BE2C (cell line): Measurements from ENCODE around the gene ZNF292.

Experiments
- DNase-seq: peaks from one replicate; pipeline ENCODE4 v3.0.0-alpha.2; 2020
- H3K27me3 ChIP-seq: fragments of 250-450 bp; sonication (Bioruptor Pico); 2 replicates; pipeline ENCODE4 v1.5.1; 2020; ENCODE audit warnings: mild to moderate bottlenecking
- H3K36me3 ChIP-seq: fragments of 250-450 bp; sonication (Bioruptor Pico); 2 replicates; pipeline ENCODE4 v1.5.1; 2020; ENCODE audit warnings: mild to moderate bottlenecking
- H3K4me1 ChIP-seq: fragments of 250-450 bp; sonication (Bioruptor Pico); 2 replicates; pipeline ENCODE4 v1.5.1; 2020
- H3K4me3 ChIP-seq: 2 replicates; pipeline ENCODE4 v1.5.1; 2011; ENCODE audit warnings: low read depth, low read length
- H3K9me3 ChIP-seq: fragments of 250-450 bp; sonication (Bioruptor Pico); 2 replicates; pipeline ENCODE4 v1.5.1; 2020
- TF ChIP-seq, protein P1 (sequence below): IDR thresholded peaks from 2 replicates; pipeline ENCODE4 v1.5.1; 2012; ENCODE audit warnings: mild to moderate bottlenecking, low read depth, low read length

ZNF292 gene

DNA sequence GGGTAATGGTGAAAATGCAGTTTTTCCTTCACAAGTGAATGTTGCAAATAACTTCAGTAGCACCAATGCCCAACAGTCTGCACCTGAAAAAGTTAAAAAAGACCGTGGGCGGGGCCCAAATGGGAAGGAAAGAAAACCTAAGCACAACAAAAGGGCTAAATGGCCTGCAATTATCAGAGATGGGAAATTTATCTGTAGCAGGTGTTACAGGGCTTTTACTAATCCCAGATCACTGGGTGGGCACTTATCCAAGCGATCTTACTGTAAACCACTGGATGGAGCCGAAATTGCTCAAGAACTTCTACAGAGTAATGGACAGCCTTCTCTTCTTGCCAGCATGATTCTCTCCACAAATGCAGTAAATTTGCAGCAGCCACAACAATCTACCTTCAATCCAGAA, 102.2 kb downstream of the ZNF292 start:
- peaks cover 72% of the 10 kb centered on the region for H3K36me3 ChIP-seq
- no peaks in the 10 kb centered on the region for H3K4me1 ChIP-seq
- H3K9me3 ChIP-seq: no peaks in the 10 kb centered on the region
- no peak for DNase-seq
- no peak overlapping the region for H3K4me3 ChIP-seq
- TF ChIP-seq, protein P1, sequence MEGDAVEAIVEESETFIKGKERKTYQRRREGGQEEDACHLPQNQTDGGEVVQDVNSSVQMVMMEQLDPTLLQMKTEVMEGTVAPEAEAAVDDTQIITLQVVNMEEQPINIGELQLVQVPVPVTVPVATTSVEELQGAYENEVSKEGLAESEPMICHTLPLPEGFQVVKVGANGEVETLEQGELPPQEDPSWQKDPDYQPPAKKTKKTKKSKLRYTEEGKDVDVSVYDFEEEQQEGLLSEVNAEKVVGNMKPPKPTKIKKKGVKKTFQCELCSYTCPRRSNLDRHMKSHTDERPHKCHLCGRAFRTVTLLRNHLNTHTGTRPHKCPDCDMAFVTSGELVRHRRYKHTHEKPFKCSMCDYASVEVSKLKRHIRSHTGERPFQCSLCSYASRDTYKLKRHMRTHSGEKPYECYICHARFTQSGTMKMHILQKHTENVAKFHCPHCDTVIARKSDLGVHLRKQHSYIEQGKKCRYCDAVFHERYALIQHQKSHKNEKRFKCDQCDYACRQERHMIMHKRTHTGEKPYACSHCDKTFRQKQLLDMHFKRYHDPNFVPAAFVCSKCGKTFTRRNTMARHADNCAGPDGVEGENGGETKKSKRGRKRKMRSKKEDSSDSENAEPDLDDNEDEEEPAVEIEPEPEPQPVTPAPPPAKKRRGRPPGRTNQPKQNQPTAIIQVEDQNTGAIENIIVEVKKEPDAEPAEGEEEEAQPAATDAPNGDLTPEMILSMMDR: no peak
- no peaks in the 10 kb centered on the region for H3K27me3 ChIP-seq

DNA sequence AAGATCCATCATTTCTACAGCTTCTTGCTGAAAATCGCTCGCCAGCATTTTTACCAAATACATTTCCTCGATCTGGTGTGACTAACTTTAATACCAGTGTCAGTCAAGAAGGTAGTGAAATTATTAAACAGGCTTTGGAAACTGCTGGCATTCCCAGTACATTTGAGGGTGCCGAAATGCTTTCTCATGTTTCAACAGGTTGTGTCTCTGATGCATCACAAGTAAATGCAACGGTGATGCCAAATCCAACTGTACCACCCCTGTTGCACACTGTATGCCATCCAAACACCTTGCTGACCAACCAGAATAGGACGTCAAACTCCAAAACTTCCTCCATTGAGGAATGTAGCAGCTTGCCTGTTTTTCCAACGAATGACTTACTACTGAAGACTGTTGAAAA, 102.6 kb downstream of the ZNF292 start:
- Histone ChIP-seq H3K4me1 (no peaks in the 10 kb centered on the region), H3K36me3 (peaks cover 72% of the 10 kb centered on the region), H3K9me3 (no peaks in the 10 kb centered on the region), H3K4me3 (no peak overlapping the region), H3K27me3 (no peaks in the 10 kb centered on the region)
- TF ChIP-seq, protein P1: no peak
- DNase-seq: no peak

DNA sequence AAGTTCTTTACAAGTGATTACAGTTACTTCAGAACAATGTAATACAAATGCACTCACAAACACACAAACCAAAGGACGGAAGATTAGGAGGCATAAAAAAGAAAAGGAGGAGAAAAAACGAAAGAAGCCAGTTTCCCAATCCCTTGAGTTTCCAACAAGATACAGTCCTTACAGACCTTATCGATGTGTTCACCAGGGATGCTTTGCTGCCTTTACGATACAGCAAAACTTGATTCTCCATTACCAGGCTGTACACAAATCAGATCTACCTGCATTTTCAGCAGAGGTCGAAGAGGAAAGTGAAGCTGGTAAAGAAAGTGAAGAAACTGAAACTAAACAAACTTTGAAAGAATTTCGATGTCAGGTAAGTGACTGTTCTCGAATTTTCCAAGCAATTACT, 104.4 kb downstream of the ZNF292 start:
- H3K4me3 ChIP-seq: no peak overlapping the region
- H3K9me3 ChIP-seq: no peaks in the 10 kb centered on the region
- no peak for DNase-seq
- no peaks in the 10 kb centered on the region for H3K4me1 ChIP-seq
- H3K36me3 ChIP-seq: peaks cover 62% of the 10 kb centered on the region
- TF ChIP-seq, protein P1: no peak
- no peaks in the 10 kb centered on the region for H3K27me3 ChIP-seq

DNA sequence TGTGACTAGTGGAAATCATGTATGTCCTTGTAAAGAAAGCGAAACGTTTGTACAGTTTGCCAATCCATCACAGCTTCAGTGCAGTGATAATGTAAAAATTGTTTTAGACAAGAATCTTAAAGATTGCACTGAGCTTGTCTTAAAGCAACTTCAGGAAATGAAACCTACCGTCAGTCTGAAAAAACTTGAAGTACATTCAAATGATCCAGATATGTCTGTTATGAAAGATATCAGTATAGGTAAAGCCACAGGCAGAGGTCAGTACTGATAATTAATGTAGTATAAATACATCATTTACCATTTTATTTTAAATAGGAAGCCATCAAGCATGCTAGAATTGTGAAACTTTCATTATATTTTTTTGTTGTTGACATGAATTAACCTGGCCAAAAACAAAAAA, 106.2 kb downstream of the ZNF292 start:
- no peaks in the 10 kb centered on the region for H3K27me3 ChIP-seq
- DNase-seq: no peak
- no peaks in the 10 kb centered on the region for H3K4me1 ChIP-seq
- TF ChIP-seq, protein P1: no peak
- H3K36me3 ChIP-seq: peaks cover 45% of the 10 kb centered on the region
- no peaks in the 10 kb centered on the region for H3K9me3 ChIP-seq
- no peak overlapping the region for H3K4me3 ChIP-seq

DNA sequence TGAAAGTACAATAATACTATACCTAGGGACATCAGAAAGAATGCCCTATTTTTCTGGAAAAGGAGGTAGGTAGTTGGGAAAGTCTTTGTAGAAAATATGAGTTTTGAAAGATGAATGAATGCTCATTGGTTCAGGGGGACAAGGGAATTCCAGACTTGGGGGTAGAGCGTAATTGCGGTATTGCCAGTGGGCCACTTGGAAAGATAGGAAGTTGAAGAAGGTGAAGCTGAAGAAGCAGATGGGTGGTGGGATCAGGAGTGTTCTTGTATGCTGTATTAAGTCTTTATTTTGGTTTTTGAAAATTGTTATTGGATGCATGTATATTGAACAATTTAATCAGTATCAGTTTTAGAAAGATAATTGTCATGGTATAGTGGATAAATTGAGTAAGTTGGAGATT, 109.1 kb downstream of the ZNF292 start:
- H3K9me3 ChIP-seq: no peaks in the 10 kb centered on the region
- no peaks in the 10 kb centered on the region for H3K27me3 ChIP-seq
- H3K4me1 ChIP-seq: no peaks in the 10 kb centered on the region
- H3K36me3 ChIP-seq: peaks cover 15% of the 10 kb centered on the region
- TF ChIP-seq, protein P1: no peak
- no peak overlapping the region for H3K4me3 ChIP-seq
- DNase-seq: no peak

DNA sequence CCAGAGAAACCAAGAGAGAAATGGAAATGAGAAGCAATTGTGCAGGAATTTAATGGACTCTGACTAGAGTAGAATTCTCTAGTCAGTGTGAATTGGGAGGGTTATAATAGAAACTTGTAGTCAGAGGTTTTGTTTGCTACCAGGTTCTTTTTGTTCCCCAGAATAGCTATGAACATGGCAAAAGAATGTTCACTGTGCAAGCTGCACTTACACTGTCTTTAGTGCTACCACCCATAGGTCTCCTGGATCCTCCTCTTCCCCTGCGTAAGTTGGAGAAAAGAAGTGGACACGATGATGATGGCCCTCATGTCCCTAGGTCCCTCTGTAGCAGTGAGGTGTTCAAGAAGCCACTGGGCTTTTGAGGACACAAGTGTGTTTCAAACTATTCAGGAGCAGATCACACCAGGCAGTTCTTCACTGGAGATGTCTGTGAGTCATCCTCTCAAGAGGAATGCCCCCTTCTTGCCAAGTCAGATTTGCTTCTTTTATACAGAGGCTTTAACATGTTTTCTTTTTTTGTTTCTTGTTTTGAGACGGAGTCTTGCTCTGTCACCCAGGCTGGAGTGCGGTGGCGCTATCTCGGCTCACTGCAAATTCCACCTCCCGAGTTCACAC, 119.4 kb downstream of the ZNF292 start:
- no peak for DNase-seq
- Histone ChIP-seq H3K4me1 (peaks cover 7% of the 10 kb centered on the region), H3K9me3 (no peaks in the 10 kb centered on the region), H3K36me3 (no peaks in the 10 kb centered on the region), H3K27me3 (no peaks in the 10 kb centered on the region), H3K4me3 (no peak overlapping the region)
- TF ChIP-seq, protein P1: no peak
